Measurements from ENCODE around the gene UBE2G2.

Gene UBE2G2

GRCh38 chr21:44792702-44793591, 8.7 kb downstream of the UBE2G2 start:
- peak in 1 of 2 experiments; percentile 58 for DNase-seq (ENCODE audit: low read depth in 1 of 2, low spot score in 1 of 2)
- TF ChIP-seq GABPA (IDR thresholded peaks at IDR 0.05; ENCODE audit: low read depth) (no peak), CTCF (IDR thresholded peaks at IDR 0.05; ENCODE audit: insufficient read depth, low read length) (peak; percentile 60), POLR2AphosphoS5 (IDR thresholded peaks at IDR 0.05; ENCODE audit: low read depth) (no peak)
- no peak overlapping the region for H3K4me3 ChIP-seq (replicated peaks; ENCODE audit: insufficient read depth, low read length)
- H3K27ac ChIP-seq (replicated peaks): no peak overlapping the region
- no peaks in the 10 kb centered on the region for H3K27me3 ChIP-seq (ENCODE audit: insufficient read depth, poor library complexity, severe bottlenecking)

- TF ChIP-seq SPI1 (IDR thresholded peaks at IDR 0.05; ENCODE audit: borderline replicate concordance, low read depth) (no peak), REST (IDR thresholded peaks at IDR 0.05; ENCODE audit: insufficient replicate concordance, low read depth) (no peak), CTCF (IDR thresholded peaks at IDR 0.05; ENCODE audit: insufficient read depth, low read length) (no peak), POLR2AphosphoS5 (IDR thresholded peaks at IDR 0.05; ENCODE audit: low read depth) (no peak), GABPA (IDR thresholded peaks at IDR 0.05; ENCODE audit: low read depth) (no peak)
These were observed 9.6 kb downstream of the UBE2G2 start for GRCh38 chr21:44791993-44792392.

GRCh38 chr21:44791246-44791645, 10.4 kb downstream of the UBE2G2 start:
- Histone ChIP-seq H3K27ac (replicated peaks) (no peak overlapping the region), H3K4me3 (replicated peaks; ENCODE audit: insufficient read depth, low read length) (no peak overlapping the region), H3K27me3 (ENCODE audit: insufficient read depth, poor library complexity, severe bottlenecking) (no peaks in the 10 kb centered on the region)
- DNase-seq (ENCODE audit: low read depth in 1 of 2, low spot score in 1 of 2): no peak
- TF ChIP-seq SPI1 (IDR thresholded peaks at IDR 0.05; ENCODE audit: borderline replicate concordance, low read depth) (no peak), POLR2AphosphoS5 (IDR thresholded peaks at IDR 0.05; ENCODE audit: low read depth) (no peak), GABPA (IDR thresholded peaks at IDR 0.05; ENCODE audit: low read depth) (no peak), CTCF (IDR thresholded peaks at IDR 0.05; ENCODE audit: insufficient read depth, low read length) (no peak), REST (IDR thresholded peaks at IDR 0.05; ENCODE audit: insufficient replicate concordance, low read depth) (no peak)

More at GRCh38 chr21:44791993-44792392, 9.6 kb downstream of the UBE2G2 start:
- no peak overlapping the region for H3K27ac ChIP-seq (replicated peaks)
- H3K27me3 ChIP-seq (ENCODE audit: insufficient read depth, poor library complexity, severe bottlenecking): no peaks in the 10 kb centered on the region
- no peak overlapping the region for H3K4me3 ChIP-seq (replicated peaks; ENCODE audit: insufficient read depth, low read length)
- no peak for DNase-seq (ENCODE audit: low read depth in 1 of 2, low spot score in 1 of 2)
